Mucosa of gallbladder (tissue), 1 donor: ENCODE results near the gene CCDC146. TPM values are rescaled to one million over a fixed set of nuclear protein-coding genes. Genes with fewer than 3 reads are reported as not detected.
"Not testable (repeated sequence)": the region's sequence is repeated elsewhere in the genome, so short reads cannot be mapped to it uniquely, and the experiment has no call there.

ENCODE experiments used
- DNase-seq: peaks from one replicate; pipeline ENCODE4 v3.0.0-alpha.2; 2020; ENCODE audit warnings: low spot score
- total RNA-seq: library from RNA; stranded (reverse); gene quantifications from one replicate; pipeline ENCODE4 v1.2.1, GENCODE V29; 2021
- donor health status: DM: no; HTN: no; CAD: no.

CCDC146 gene
- total RNA-seq, 1 donor from 2014 or later: 29.7 TPM

DNA sequence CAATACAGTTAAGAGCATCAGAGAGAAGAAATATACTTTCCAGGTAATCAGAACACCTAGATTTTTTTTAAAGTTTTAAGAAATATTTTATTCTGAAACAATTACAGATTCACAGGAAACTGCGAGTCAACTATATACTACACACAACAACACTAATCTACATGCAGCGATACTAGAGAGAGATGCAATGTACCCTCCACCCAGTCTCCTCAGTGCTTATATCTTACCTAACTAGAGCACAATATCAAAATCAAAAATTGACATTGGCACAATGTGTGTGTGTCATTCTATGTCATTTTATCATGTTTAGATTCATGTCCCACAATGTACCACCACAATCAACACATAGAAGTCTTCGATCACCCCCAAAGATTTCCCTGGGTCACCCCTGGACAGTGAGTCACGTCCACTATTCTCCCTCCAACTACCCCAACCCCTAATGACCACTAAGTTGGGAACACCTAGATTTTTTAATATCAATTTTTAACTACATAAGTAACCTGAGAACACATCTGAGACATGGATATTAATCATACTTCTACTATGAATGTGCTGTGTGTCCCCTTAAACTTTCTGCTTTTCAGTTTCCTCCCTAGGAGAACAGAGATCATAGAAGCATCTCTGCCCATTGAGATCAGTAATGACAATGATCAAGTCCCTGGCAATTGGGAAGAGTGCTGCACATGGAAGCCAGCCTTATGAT lies 207.2 kb downstream of the CCDC146 start:
- no peak for DNase-seq

DNA sequence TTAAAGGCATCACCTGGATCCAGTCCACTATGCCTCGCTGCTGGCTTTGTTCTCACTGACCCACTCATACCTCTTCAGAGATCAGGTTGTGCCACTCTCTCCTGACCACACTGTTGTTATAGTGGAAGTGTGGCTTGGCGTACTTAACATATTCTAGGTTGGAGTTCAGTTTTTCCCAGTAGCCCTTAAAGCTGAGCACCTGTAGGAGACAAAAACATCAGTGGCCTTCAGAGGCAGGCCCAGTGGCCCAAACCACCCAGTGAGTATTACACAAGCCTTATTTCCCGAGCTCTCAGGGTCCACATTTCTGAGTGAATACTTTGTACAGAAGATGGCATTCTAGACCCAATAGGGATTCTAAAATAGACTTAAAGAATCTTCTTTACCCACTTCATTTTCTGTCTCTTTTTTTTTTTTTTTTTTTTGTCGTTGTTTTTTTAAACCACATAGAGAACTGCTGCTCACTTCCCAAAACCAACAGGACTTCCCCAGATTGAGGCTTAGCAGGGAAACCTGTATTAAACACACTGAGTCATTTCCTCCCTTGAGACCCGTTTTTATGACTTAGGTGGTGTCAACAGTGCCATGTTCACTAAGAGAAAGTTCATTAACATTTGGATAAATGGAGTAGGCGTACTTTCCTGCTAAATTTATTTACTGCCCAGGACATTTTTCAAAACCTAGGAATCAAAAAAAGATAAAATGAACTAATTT lies 207.9 kb downstream of the CCDC146 start:
- no peak for DNase-seq

DNA sequence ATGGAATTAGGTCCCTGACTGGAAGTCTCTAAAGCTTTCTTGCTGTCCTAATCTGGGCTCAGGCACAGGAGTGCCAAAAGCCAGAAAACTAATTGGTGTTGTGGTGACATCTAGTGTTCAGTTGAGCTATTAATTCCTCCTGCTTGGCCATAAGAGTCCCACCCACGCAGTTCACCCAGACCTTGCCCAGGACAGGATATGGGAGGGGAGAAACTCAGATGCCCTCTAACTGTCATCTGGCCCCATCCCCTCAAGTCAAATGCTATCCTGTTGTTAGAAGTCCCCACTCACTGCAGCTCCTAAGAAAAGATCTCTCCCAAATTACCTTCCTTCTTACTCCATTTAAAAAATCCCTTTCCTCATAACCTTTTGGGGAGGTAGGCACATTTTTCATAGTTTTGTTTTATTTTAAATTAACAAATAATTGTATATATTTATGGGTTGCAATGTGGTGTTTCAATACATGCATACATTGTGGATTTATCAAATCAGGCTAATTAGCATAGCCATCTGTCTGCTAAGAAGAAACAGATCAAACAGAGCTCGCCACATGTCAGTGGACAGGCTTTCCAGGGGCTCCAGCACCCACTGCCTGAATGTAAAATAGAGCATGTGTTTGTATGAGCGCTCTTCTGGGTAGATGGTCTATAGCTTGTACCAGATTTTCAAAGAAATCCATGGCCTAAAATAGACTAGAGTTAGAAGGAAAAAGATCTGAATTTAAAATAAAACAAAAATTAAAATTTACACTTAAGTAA lies 209.7 kb downstream of the CCDC146 start:
- DNase-seq: peak; percentile 64

DNA sequence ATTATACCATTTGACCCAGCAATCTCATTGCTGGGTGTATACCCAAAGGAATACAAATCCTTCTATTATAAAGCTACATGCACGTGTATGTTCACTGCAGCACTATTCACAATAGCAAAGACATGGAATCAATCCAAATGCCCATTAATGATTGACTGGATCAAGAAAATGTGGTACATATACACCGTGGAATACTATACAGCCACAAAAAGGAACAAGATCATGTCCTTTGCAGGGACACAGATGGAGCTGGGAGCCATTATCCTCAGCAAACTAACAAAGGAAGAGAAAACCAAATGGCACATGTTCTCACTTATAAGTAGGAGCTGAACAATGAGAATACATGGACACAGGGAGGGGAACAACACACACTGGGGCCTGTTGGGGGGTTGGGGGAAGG lies 211.6 kb downstream of the CCDC146 start:
- not testable (repeated sequence) for DNase-seq

DNA sequence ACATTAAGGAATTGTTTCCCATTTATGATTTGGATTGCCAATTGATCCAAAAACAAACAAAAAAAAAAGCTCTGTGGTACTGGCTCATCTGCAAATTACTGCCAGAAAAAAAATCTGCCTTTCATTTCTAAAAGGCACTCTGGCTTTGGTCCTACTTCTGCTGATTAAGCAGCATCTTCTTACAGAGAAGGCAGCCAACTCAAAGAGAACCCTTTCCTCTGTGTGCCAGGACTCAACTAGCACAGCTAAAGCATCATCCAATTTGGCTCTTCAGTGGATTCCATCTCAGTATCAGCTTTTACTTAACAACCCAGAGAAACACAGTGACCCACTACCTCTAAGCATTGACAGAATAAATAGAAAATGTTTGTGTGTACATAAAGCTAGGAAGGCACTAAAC lies 213.2 kb downstream of the CCDC146 start:
- DNase-seq: no peak

DNA sequence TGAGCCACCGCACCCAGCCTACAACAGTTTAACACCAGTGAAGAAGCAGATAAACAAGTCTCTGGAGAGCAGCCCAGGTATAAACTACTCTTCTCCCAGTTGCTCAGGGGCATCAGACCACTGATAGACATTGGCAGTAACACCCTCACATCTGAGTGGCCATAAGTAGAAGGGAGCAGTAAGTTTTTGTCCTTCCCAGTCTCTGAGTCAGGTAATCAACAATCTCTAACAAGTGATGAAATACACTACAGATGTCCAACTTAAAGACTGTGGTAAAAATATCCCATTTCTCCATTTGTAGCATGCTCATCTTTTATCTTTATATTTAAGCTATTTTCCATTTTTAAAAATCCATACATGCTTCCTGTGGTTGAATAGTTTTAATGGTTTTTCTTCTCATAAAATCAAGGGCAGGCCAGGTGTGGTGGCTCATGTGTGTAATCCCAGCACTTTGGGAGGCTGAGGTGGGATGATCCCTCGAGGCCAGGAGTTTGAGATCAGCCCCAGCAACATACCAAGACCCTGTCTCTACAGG lies 215.1 kb downstream of the CCDC146 start:
- DNase-seq: no peak

DNA sequence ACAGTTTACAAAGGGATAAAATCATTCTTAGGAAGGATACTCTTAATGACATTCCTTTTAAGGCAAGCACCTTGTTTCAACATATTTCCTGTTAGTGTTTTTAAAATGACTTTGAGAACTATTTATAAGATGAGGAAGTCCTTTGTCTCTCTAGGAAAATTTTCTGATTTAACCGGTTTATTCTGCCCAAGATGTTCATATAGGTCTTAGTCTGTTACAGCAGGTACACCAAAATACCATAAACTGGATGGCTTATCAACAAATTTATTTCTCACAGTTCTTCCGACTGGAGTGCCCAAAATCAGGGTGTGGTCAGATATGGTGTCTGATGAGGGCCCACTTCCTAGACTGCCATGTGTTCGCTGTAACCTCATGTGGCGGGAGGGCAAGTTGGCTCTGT lies 215.8 kb downstream of the CCDC146 start:
- no peak for DNase-seq

DNA sequence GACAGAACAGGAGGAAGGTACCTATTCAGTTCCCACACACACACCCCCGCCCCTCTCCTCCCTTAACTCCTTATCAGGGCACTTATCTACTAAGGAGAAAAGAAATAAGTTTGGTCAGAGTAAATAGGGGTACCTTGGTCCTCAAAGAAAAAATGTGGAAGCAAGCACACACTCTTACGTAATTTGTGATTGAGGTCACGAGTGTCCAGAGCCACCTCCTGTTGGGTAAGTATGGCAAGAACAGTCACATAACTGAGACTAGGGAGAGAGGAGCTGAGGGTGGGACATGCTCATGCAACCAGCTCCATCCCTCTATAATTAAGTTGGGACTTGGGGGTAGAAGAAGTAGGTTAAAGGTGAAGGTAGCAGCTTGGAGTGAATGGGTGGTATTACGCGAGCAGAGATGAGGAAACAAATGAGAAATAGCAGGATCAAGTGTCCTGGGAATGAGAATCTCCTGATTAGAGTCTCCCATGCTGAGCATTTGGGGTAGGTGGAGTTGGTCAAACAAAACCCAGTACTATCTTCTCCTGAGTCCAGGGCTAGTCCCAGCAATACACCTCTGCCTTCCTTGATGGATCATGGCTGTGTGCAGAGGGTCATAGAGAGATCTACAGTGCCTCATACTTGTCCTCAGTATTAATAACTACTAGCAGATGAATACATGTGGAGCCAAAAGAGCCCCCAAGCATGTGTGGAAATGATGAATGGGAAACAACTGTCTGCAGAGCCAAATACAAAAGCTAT lies 216.6 kb downstream of the CCDC146 start:
- DNase-seq: no peak

DNA sequence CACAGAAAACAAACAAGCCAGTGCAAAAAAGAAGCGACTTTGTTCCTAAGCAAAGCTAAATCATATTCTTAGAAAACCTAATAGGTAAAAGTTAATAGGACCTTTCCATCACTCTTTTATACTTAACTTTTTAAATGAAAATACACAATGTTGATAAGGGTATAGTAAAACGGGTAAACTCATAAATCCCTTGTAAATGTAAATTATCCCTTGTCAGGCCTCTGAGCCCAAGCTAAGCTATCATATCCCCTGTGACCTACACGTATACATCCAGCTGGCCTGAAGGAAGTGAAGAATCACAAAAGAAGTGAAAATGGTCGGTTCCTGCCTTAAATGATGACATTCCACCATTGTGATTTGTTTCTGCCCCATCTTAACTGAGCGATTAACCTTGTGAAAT lies 217.3 kb downstream of the CCDC146 start:
- DNase-seq: no peak

Other genes starting within 250 kb of the CCDC146 start
- not detected for gene SPDYE17, start 90.3 kb upstream of the CCDC146 start, total RNA-seq
- gene SPDYE18, start 60.1 kb upstream of the CCDC146 start, total RNA-seq: 0.72 TPM
- gene FGL2, start 77.2 kb downstream of the CCDC146 start, total RNA-seq: 42.3 TPM